Activated CD4-positive, alpha-beta T cell treated with anti-CD3 and anti-CD28 coated beads, Interleukin-2, amount 50 U/mL, for 1 hour (primary cell): ENCODE measurements around the gene PVR.
"Not testable (repeated sequence)": the region's sequence is repeated elsewhere in the genome, so short reads cannot be mapped to it uniquely, and the experiment has no call there.

Experiments
- DNase-seq: peaks from one replicate; pipeline ENCODE4 v3.0.0-alpha.2; 2020

The PVR gene

GRCh38 chr19:44680536-44680935, 36.8 kb downstream of the PVR start:
- no peak for DNase-seq

GRCh38 chr19:44681992-44682790, 38.5 kb downstream of the PVR start:
- DNase-seq, result no peak

GRCh38 chr19:44682807-44683206, 39.1 kb downstream of the PVR start:
- DNase-seq, result no peak

GRCh38 chr19:44683434-44684210, 39.9 kb downstream of the PVR start:
- no peak for DNase-seq

GRCh38 chr19:44684396-44684795, 40.7 kb downstream of the PVR start:
- DNase-seq, result not testable (repeated sequence)

- DNase-seq, result no peak
Measured at GRCh38 chr19:44684892-44685863, 41.5 kb downstream of the PVR start.

- DNase-seq, result no peak
Measured at GRCh38 chr19:44685877-44686276, 42.2 kb downstream of the PVR start.

- DNase-seq, result no peak
Measured at GRCh38 chr19:44686896-44687295, 43.2 kb downstream of the PVR start.

GRCh38 chr19:44687888-44688287, 44.2 kb downstream of the PVR start:
- DNase-seq, result no peak

- peak; percentile 82 for DNase-seq
Measured at GRCh38 chr19:44689290-44690130, 45.8 kb downstream of the PVR start.

GRCh38 chr19:44690131-44690440, 46.4 kb downstream of the PVR start:
- DNase-seq, result no peak

GRCh38 chr19:44692379-44692721, 48.6 kb downstream of the PVR start:
- DNase-seq, result no peak

GRCh38 chr19:44694184-44694579, 50.5 kb downstream of the PVR start:
- DNase-seq, result peak; percentile 14

GRCh38 chr19:44696939-44697669, 53.4 kb downstream of the PVR start:
- DNase-seq, result no peak

- DNase-seq, result no peak
Measured at GRCh38 chr19:44697670-44698034, 53.9 kb downstream of the PVR start.

- no peak for DNase-seq
Measured at GRCh38 chr19:44698492-44699201, 54.9 kb downstream of the PVR start, which contains the start of gene CEACAM16. TSS of gene CEACAM16 (plus strand) at chr19:44699151. CDS start at chr19:44701457, 2,306 bp downstream.

GRCh38 chr19:44700547-44700946, 56.8 kb downstream of the PVR start:
- DNase-seq, result no peak

- no peak for DNase-seq
Measured at GRCh38 chr19:44701228-44701627, 57.5 kb downstream of the PVR start.

- no peak for DNase-seq
Measured at GRCh38 chr19:44702551-44703176, 59.0 kb downstream of the PVR start.

GRCh38 chr19:44703336-44704078, 59.8 kb downstream of the PVR start:
- no peak for DNase-seq
